Glomerular endothelial cell (primary cell): Measurements from ENCODE around the gene NDUFA12. TPM values are rescaled to one million over a fixed set of nuclear protein-coding genes. Genes with fewer than 3 reads are reported as not detected.

Experiments used
- DNase-seq: peaks from one replicate; pipeline ENCODE4 v3.0.0-alpha.2; 2011; ENCODE audit warnings: low read depth, low spot score; ENCODE audit errors: extremely low read depth
- total RNA-seq: library from RNA; depleted of rRNA; stranded (reverse); fragments of >200 nt; gene quantifications from 2 replicates; pipeline ENCODE4 v1.2.3, GENCODE V29; 2015

NDUFA12 gene
- total RNA-seq, 1 donor from 2014 or later, result 117 TPM

GRCh38 chr12:94942663-94943062 is 60.8 kb downstream of the NDUFA12 start:
- no peak for DNase-seq

DNA sequence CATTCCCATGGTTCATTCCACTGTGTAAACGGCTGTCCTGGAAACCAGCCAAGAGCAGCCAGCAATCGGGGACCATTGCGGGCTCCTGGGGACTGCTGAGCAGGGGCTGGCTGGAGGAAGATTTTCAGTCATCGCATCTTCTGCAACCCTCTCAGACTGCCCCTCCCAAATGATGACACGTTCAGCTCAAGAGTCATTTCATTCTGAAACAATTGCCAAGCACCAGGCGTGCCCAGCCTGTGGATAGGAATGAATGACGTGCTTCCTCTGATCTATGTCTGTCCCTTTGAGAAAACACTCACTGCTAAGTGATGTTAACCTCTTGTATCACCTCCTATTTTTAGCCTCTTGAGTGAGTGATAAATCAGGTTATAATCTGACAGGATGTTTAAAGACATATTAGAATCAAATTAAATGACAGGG is 62.0 kb downstream of the NDUFA12 start:
- DNase-seq, result peak; percentile 42

DNA sequence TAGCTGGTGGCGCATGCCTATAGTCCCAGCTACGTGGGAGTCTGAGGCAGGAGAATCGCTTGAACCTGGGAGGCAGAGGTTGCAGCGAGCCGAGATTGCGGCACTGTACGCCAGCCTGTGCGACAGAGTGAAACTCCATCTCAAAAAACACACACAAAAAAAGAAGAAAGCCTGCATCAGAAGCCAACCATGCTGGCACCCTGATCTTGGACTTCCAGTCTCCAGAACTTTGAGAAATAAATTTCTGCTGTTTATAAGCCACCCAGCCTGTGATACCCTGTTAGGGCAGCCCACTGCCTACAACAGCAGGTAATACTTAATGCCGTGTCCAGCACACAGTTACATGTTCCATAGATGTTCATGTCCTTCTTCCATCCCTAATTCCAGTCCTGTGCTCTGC is 62.7 kb downstream of the NDUFA12 start:
- no peak for DNase-seq

- no peak for DNase-seq
Measured at GRCh38 chr12:94938583-94938982, 64.9 kb downstream of the NDUFA12 start.

DNA sequence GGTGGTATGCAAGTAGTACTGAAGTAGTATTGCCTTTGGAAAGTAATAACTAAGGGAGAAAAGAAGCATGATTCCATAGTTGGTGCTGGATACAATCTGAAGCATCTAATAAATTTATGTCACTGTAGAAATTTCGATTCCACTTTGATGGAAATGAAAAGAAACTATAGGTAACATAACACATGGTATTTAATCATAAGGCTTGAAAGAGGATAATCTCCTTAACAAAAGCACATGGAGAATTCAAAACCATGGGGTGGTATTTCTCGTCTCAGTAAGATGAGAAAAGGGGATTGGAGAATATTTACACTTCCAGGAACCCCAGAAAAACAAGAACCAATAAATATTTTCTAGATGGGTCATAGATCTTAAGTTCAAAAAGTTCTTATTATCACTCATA is 72.7 kb downstream of the NDUFA12 start:
- DNase-seq, result no peak

GRCh38 chr12:94930216-94930654 is 73.3 kb downstream of the NDUFA12 start:
- no peak for DNase-seq

GRCh38 chr12:94929780-94930179 is 73.7 kb downstream of the NDUFA12 start:
- DNase-seq, result no peak

DNA sequence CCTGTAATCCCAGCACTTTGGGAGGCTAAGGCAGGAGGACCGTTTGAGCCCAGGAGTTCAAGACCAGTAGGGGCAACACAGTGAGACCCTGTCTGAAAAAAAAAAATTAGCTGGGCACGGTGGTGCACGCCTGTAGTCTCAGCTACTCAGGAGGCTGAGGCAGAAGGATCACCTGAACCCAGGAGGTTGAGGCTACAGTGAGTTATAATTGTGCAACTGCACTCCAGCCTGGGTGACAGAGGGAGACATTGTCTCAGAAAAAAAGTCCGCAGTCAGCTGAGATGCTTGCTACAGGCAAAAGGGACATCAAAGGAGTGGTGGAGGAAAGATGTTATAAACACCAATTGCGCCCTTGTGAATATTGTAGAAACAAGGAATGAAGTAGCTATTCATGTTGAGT is 77.8 kb downstream of the NDUFA12 start:
- DNase-seq, result no peak

DNA sequence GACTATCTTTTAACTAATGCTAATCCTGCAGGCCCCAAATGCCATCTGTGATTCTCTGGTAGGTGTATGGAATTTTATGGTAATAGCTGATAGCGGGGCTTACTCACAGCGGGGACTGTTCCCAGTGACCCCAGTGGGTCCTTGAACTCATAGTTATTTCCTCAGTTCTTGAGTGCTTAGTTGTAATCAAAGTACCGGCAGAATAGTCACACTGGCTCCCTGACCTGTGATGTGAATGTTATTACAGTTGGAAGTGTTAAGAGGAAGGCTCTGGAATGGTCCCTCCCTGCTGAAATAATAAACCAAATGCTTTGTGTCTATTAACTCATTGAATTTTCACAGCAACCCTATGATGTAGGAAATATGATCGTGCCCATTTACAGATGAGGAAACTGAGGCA is 78.3 kb downstream of the NDUFA12 start:
- no peak for DNase-seq

DNA sequence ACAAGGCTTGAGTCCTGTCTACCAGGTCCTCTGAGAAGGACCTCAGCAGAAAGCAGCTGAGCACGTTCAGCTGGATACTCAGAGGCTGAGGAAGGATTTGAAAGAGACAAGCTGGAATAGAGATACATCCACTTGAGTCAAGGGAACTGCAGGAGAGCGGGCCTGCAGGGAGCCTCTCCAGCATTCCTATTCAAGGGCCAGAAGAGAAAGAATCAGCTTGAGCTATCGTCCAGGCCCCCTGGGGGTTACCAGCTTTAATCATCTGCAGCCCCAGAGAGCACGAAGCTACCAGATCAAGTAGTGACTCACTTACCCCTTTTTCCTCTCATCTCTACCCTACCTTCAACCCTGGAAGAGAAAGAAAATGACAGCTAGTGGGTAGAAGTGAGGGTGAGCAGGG is 80.9 kb downstream of the NDUFA12 start:
- no peak for DNase-seq

Other genes starting within 250 kb of the NDUFA12 start
- 15.6 and 39.1 TPM in 2 replicates for gene NR2C1, start 69.9 kb upstream of the NDUFA12 start, total RNA-seq
- 12.3 and 14.1 TPM in 2 replicates for gene FGD6, start 213.8 kb upstream of the NDUFA12 start, total RNA-seq
- gene VEZT, start 214.1 kb upstream of the NDUFA12 start, total RNA-seq, result 70.5 and 70.6 TPM in 2 replicates